ENCODE data around the gene PRDM15. TPM values are rescaled to one million over a fixed set of nuclear protein-coding genes. Genes with fewer than 3 reads are reported as not detected.

The PRDM15 gene
- total RNA-seq, 1 experiment from 2014 or later = 9.9 TPM

DNA sequence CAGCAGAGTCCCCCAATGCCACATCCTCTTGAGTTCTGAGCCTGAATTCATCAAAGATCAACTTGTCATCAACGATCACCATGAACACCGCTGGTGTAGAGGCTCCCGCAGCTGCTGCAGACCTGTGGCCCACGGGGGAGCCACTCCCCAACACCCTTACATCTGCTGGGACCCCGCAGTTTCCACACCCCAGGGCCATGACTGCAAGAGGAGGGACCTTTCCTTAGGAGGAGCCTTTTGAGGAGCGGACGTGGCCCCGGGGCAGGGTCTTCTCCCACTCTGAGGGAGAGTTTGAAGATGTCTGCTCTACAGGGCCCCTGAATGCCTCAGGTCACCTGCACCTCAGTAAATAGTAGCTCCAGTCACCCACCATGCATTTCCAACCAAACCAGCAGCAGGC lies 2.7 kb downstream of the PRDM15 start:
- H3K9me3 Mint-ChIP-seq = no peaks in the 10 kb centered on the region; a peak in 1 of 5 replicates
- peaks cover 1% of the 10 kb centered on the region; the same call in 1 of the 2 replicates for H3K79me2 ChIP-seq (ENCODE audit: insufficient read depth, low read length)
- H3K9ac ChIP-seq (ENCODE audit: extremely low read depth, insufficient read length, low read length) = no peak overlapping the region
- H3K14ac ChIP-seq (ENCODE audit: insufficient read depth, low read length) = no peak overlapping the region; the same call in 1 of the 2 replicates
- H2BK120ac ChIP-seq (ENCODE audit: low read depth, low read length, poor library complexity, severe bottlenecking) = no peak overlapping the region
- H4K91ac ChIP-seq (ENCODE audit: insufficient read length, low read depth, low read length) = no peak overlapping the region
- no peak overlapping the region for H3T11ph ChIP-seq (ENCODE audit: low read length)
- H3K23me2 ChIP-seq (ENCODE audit: insufficient read length, low read depth, low read length, poor library complexity, severe bottlenecking) = peaks cover 7% of the 10 kb centered on the region
- no peaks in the 10 kb centered on the region for H3K27me3 Mint-ChIP-seq (ENCODE audit: low read depth)
- no peak overlapping the region for H3K4me3 Mint-ChIP-seq
- H2AK5ac ChIP-seq (ENCODE audit: insufficient read length, low read length) = no peak overlapping the region
- H2BK12ac ChIP-seq (ENCODE audit: insufficient read length, low read depth, low read length) = no peak overlapping the region
- H2AFZ ChIP-seq (ENCODE audit: low read length) = no peak overlapping the region
- H3K27me3 ChIP-seq (ENCODE audit: insufficient read depth, low read length) = no peaks in the 10 kb centered on the region
- no peaks in the 10 kb centered on the region for H3K9me3 ChIP-seq (ENCODE audit: control insufficient read depth, low read depth, low read length)
- no peak overlapping the region for H3K27ac ChIP-seq (ENCODE audit: insufficient read length, low read depth, low read length)
- WGBS (ENCODE audit: extremely low coverage, insufficient read length, low lambda C conversion rate) = no CpG with 5 or more reads among the region's 8 CpGs
- peaks cover 3% of the 10 kb centered on the region for H3K79me1 ChIP-seq (ENCODE audit: insufficient read depth, low read depth, low read length, poor library complexity, severe bottlenecking)
- H2BK20ac ChIP-seq (ENCODE audit: low read depth, low read length, poor library complexity, severe bottlenecking) = no peak overlapping the region
- no peak overlapping the region for H3K4ac ChIP-seq (ENCODE audit: low read depth, low read length)
- DNase-seq = no peak
- no peak overlapping the region for H3K27ac Mint-ChIP-seq
- H3K36me3 Mint-ChIP-seq (ENCODE audit: insufficient read depth in 1 of 3, low read depth in 3 of 3) = peaks cover 0 to 9% (median 2%) of the 10 kb centered on the region in 3 experiments; a peak in 3 of 7 replicates
- no peaks in the 10 kb centered on the region for H4K20me1 ChIP-seq (ENCODE audit: control insufficient read depth, insufficient read depth, insufficient read length)
- no peak overlapping the region for H4K8ac ChIP-seq (replicated peaks; ENCODE audit: insufficient read length, low read depth, low read length)
- no peak overlapping the region for H4K5ac ChIP-seq (ENCODE audit: insufficient read length, low read depth, low read length)
- H3K18ac ChIP-seq (ENCODE audit: insufficient read length, low read depth, low read length) = no peak overlapping the region
- H2BK5ac ChIP-seq (ENCODE audit: insufficient read length, low read length) = no peak overlapping the region
- TF ChIP-seq, protein P1, sequence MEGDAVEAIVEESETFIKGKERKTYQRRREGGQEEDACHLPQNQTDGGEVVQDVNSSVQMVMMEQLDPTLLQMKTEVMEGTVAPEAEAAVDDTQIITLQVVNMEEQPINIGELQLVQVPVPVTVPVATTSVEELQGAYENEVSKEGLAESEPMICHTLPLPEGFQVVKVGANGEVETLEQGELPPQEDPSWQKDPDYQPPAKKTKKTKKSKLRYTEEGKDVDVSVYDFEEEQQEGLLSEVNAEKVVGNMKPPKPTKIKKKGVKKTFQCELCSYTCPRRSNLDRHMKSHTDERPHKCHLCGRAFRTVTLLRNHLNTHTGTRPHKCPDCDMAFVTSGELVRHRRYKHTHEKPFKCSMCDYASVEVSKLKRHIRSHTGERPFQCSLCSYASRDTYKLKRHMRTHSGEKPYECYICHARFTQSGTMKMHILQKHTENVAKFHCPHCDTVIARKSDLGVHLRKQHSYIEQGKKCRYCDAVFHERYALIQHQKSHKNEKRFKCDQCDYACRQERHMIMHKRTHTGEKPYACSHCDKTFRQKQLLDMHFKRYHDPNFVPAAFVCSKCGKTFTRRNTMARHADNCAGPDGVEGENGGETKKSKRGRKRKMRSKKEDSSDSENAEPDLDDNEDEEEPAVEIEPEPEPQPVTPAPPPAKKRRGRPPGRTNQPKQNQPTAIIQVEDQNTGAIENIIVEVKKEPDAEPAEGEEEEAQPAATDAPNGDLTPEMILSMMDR (conservative IDR thresholded peaks at IDR 0.05) = no peak
- H3K4me1 ChIP-seq (ENCODE audit: insufficient read depth, low read length) = no peaks in the 10 kb centered on the region; the same call in 1 of the 2 replicates
- no peak overlapping the region for H3K4me2 ChIP-seq (ENCODE audit: insufficient read depth, insufficient read length, low read length)
- H2BK15ac ChIP-seq (ENCODE audit: low read depth, low read length) = no peak overlapping the region
- H3K56ac ChIP-seq (ENCODE audit: insufficient read length, low read depth, low read length) = no peak overlapping the region
- H3K23ac ChIP-seq (ENCODE audit: insufficient read length, low read depth, low read length) = no peak overlapping the region
- peaks cover 18 to 20% of the 10 kb centered on the region in 2 experiments for H3K4me1 Mint-ChIP-seq

Measured in H9 (cell line).